Smooth muscle cell (in vitro differentiated cells): ENCODE data around the gene UPK3A. TPM values are rescaled to one million over a fixed set of nuclear protein-coding genes. Genes with fewer than 3 reads are reported as not detected.

Source experiments
- DNase-seq: peaks from one replicate; lab custom pipeline; 2025; ENCODE audit not compliant: unreplicated experiment; lab: John Stamatoyannopoulos, UW
- H2AFZ ChIP-seq: fragments of 200-600 bp; sonication (generic); 2 replicates; pipeline ENCODE4 v1.6.0; 2016; ENCODE audit warnings: antibody characterized with exemption, low read depth, mild to moderate bottlenecking
- H3F3A ChIP-seq: fragments of 200-600 bp; sonication (generic); 2 replicates; pipeline ENCODE4 v1.6.0; 2017; ENCODE audit warnings: antibody characterized with exemption, low read depth
- H3K27ac ChIP-seq: fragments of 200-600 bp; sonication (generic); 2 replicates; pipeline ENCODE4 v1.5.1; 2016; ENCODE audit warnings: low read depth, mild to moderate bottlenecking
- H3K27me3 ChIP-seq: fragments of 200-600 bp; sonication (generic); 2 replicates; pipeline ENCODE4 v1.6.1; 2016; ENCODE audit warnings: low read depth, mild to moderate bottlenecking
- H3K36me3 ChIP-seq: fragments of 200-600 bp; sonication (generic); 2 replicates; pipeline ENCODE4 v1.5.1; 2016; ENCODE audit warnings: low read depth
- H3K4me1 ChIP-seq: fragments of 200-600 bp; sonication (generic); 2 replicates; pipeline ENCODE4 v1.5.1; 2016; ENCODE audit warnings: low read depth
- H3K4me2 ChIP-seq: fragments of 200-600 bp; sonication (generic); 2 replicates; pipeline ENCODE4 v1.6.0; 2016; ENCODE audit warnings: mild to moderate bottlenecking
- H3K4me3 ChIP-seq: fragments of 200-600 bp; sonication (generic); 2 replicates; pipeline ENCODE4 v1.5.1; 2016; ENCODE audit warnings: mild to moderate bottlenecking
- H3K79me2 ChIP-seq: fragments of 200-600 bp; sonication (generic); 2 replicates; pipeline ENCODE4 v1.6.0; 2016; ENCODE audit warnings: low read depth, mild to moderate bottlenecking
- H3K9ac ChIP-seq: fragments of 200-600 bp; sonication (generic); 2 replicates; pipeline ENCODE4 v1.6.0; 2016; ENCODE audit warnings: low read depth
- H3K9me3 ChIP-seq: fragments of 200-600 bp; sonication (generic); replicated peaks from 2 replicates; pipeline ENCODE4 v1.5.1; 2016; ENCODE audit warnings: low read depth
- H4K20me1 ChIP-seq: fragments of 200-600 bp; sonication (generic); 2 replicates; pipeline ENCODE4 v1.6.0; 2016; ENCODE audit warnings: low read depth
- WGBS: methylation state at CpG from one replicate; pipeline ENCODE4 v1.1.7; 2016; ENCODE audit warnings: low lambda C conversion rate; 5-methylcytosine and 5-hydroxymethylcytosine counted together
- polyA plus RNA-seq: library from polyadenylated mRNA; unstranded; fragments of >200 nt; fragmentation: Nextera tagmentation; extraction: Ambion mirVana; gene quantifications from 2 replicates; pipeline ENCODE4 v1.2.1, GENCODE V29; 2016
- total RNA-seq: library from RNA; depleted of rRNA; stranded (reverse); fragments of >200 nt; gene quantifications from 2 replicates; pipeline ENCODE4 v1.2.3, GENCODE V29; 2014
- TF ChIP-seq, protein P1 (sequence below): fragments of 200-600 bp; sonication (generic); IDR thresholded peaks from 2 replicates; pipeline ENCODE4 v1.5.1; 2017; ENCODE audit warnings: borderline replicate concordance, mild to moderate bottlenecking, antibody characterized with exemption; ENCODE audit not compliant: insufficient read depth, poor library complexity, severe bottlenecking

UPK3A gene
- total and polyA plus RNA-seq, 2 experiments from 2014 or later, result not detected

DNA sequence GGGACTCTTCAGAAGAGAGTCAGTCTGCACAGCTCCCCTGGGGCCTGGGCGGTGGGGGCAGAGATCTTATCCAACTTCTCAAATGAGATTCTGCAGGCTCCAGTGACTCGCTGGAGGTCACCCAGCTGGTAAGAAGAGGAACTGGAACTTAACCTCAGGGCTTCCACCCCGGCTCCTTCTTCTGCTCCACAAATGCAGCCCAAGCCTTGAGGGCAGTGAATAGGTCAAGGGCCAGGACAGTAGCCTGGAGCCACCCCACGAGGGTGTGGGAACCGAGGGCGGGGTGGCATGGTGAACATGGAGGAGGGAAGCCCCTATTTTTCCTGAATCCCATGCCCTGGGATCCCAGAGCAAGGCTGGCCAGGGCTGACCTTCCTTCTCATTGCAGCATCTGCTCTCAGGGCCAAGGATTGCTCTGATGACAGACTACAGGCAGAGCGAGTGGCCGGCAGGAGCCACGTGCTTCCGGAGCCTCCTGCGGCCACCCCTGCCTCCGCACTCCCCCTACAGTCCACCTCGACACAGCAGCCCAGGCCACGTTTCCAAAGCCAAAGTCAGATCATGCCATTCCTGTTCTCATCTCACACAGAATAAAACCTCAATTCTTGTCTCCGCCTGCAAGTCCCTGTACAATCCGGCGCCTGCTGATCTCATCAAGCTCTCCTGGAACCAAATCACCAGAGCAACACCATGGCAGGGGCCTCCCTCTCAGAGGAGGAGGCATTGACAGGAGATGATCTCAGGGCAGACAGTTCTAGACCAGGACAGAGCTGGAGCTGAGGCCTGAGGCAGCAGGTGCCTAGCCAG is 21.1 kb upstream of the UPK3A start:
- H2AFZ ChIP-seq, result peak overlapping the region; percentile 79

DNA sequence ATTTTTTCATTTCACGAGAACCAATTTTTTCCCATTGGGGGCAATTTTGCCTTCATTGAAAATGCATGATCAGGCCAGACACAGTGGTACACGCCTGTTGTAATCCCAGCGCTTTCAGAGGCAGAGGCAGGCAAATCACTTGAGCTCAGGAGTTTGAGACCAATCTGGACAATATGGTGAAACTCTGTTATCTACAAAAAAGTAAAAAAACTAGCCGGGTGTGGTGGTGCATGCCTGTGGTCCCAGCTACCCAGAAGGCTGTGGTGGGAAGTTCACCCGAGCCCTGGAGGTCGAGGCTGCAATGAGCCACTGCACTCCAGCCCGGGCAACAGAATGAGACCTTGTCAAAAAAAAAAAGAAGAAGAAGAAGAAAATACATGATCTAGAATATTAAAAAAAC is 19.2 kb upstream of the UPK3A start:
- no peak for DNase-seq
- WGBS, result 53% methylated on average over 7 of the region's 7 CpGs

More for the DNA sequence above, 21.1 kb upstream of the UPK3A start:
- H3K4me2 ChIP-seq, result no peak overlapping the region
- H3K9ac ChIP-seq, result no peak overlapping the region
- no peak overlapping the region for H3K27ac ChIP-seq
- peak; percentile 25 for DNase-seq
- no peaks in the 10 kb centered on the region for H3K9me3 ChIP-seq
- WGBS, result 30% methylated on average over 17 of the region's 17 CpGs
- H3K4me3 ChIP-seq, result no peak overlapping the region
- H4K20me1 ChIP-seq, result no peaks in the 10 kb centered on the region
- peaks cover 2% of the 10 kb centered on the region for H3K4me1 ChIP-seq
- H3K79me2 ChIP-seq, result no peaks in the 10 kb centered on the region
- TF ChIP-seq, protein P1, sequence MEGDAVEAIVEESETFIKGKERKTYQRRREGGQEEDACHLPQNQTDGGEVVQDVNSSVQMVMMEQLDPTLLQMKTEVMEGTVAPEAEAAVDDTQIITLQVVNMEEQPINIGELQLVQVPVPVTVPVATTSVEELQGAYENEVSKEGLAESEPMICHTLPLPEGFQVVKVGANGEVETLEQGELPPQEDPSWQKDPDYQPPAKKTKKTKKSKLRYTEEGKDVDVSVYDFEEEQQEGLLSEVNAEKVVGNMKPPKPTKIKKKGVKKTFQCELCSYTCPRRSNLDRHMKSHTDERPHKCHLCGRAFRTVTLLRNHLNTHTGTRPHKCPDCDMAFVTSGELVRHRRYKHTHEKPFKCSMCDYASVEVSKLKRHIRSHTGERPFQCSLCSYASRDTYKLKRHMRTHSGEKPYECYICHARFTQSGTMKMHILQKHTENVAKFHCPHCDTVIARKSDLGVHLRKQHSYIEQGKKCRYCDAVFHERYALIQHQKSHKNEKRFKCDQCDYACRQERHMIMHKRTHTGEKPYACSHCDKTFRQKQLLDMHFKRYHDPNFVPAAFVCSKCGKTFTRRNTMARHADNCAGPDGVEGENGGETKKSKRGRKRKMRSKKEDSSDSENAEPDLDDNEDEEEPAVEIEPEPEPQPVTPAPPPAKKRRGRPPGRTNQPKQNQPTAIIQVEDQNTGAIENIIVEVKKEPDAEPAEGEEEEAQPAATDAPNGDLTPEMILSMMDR, result peak; percentile 61
- no peaks in the 10 kb centered on the region for H3K27me3 ChIP-seq
- no peaks in the 10 kb centered on the region for H3F3A ChIP-seq
- no peaks in the 10 kb centered on the region for H3K36me3 ChIP-seq

DNA sequence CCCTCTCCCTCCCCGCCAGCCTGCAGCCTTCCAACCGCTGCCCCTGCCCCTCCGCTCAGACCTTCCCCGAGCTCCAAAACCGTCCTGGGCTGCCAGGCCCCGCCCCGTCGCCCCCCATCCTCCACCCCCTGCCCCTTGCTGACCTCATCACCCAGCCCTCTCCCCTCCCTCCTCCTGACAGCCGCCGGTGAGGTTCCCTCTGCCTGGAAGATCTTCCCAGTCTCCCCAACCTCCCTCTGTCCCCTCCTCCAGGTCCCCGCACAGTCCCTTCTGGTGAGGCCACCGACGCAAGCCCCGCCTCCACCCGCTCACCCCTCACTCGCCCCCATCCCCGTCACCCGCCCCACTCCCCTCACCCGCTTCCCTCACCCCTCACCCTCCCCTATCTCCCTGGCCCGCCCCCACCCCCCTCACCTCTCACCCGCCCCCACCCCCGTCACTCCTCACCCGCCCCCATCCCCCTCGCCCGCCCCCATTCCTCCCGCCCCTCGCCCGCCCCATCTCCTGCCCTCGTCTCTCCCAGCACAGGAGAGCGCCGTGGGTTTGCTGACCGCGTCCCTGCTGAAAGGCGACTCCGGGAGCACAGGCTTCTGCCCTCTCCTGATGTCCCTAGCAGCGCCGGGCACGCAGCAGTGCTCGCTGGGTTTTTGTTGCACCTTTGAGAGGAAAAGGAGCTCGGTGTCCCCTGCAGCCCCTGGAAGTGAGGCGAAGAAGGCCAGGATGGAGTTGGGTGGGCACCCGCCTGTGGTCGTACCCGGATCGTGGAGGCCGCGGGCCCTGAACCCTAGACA is 16.4 kb upstream of the UPK3A start:
- Histone ChIP-seq H3K79me2 (no peaks in the 10 kb centered on the region), H3K4me3 (peak overlapping the region; percentile 87), H3K9ac (no peak overlapping the region), H2AFZ (peak overlapping the region; percentile 95), H3K27me3 (no peaks in the 10 kb centered on the region), H3K4me2 (peak overlapping the region; percentile 100), H4K20me1 (no peaks in the 10 kb centered on the region), H3K4me1 (peaks cover 9% of the 10 kb centered on the region), H3K9me3 (no peaks in the 10 kb centered on the region), H3K36me3 (no peaks in the 10 kb centered on the region), H3F3A (no peaks in the 10 kb centered on the region), H3K27ac (no peak overlapping the region)
- TF ChIP-seq, protein P1, result no peak
- 5% methylated on average over 25 of the region's 47 CpGs for WGBS
- DNase-seq, result peak; percentile 47

More for the DNA sequence above, 19.2 kb upstream of the UPK3A start:
- no peaks in the 10 kb centered on the region for H3K9me3 ChIP-seq
- TF ChIP-seq, protein P1, result no peak
- peaks cover 9% of the 10 kb centered on the region for H3K4me1 ChIP-seq
- H3K36me3 ChIP-seq, result no peaks in the 10 kb centered on the region
- no peaks in the 10 kb centered on the region for H3K79me2 ChIP-seq
- no peaks in the 10 kb centered on the region for H3K27me3 ChIP-seq
- no peak overlapping the region for H3K4me2 ChIP-seq
- H3K9ac ChIP-seq, result no peak overlapping the region
- no peaks in the 10 kb centered on the region for H4K20me1 ChIP-seq
- no peak overlapping the region for H3K4me3 ChIP-seq
- no peak overlapping the region for H3K27ac ChIP-seq
- H3F3A ChIP-seq, result no peaks in the 10 kb centered on the region
- H2AFZ ChIP-seq, result no peak overlapping the region
